Stimulated activated CD8-positive, alpha-beta memory T cell treated with anti-CD3 and anti-CD28 coated beads, Interleukin-15, amount 100 ng/mL, for 1 hour (primary cell): ENCODE results near the gene MRPS27.
A peak's percentile ranks its signal among the peaks of the same experiment; 100 is the strongest.
"Not testable (repeated sequence)": the region's sequence is repeated elsewhere in the genome, so short reads cannot be mapped to it uniquely, and the experiment has no call there.

Experiments
- DNase-seq: peaks from one replicate; pipeline ENCODE4 v3.0.0-alpha.2; 2020; ENCODE audit warnings: low read depth

The MRPS27 gene

DNA sequence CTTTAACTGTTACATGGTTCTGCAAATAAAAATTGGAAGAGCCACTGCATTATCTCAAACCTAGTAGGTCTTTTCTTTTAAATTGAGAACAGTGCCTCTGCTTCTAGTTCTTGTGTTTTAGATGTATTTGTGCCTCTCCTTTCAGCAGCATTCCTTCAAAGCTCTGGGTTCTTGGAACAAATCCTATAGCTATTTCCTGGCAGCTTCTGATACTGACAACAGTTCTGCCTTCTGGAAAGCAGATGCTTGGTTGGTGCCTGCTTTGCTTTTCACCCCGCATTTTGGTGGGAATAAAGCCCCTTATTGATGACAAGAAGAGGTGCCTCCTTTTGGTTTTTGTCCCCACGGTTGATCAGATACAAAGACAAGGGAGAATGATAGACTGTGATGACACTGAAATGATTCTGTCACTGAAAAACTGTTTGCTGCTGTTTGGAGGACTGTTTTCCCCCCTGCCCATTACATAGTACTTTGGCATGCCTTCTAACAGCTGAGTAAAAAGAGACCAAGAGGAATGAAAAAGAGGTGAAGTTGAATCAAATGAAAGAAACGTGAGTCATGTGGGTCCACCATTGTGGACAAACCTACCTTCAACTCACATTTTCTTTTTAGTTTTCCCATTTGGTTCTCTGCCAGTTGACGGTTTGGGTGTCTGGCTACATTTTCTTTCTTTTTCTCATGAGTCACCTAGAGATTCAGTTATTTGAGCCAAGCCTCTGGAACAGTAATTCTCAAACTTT, 5.7 kb upstream of the MRPS27 start:
- DNase-seq: no peak

DNA sequence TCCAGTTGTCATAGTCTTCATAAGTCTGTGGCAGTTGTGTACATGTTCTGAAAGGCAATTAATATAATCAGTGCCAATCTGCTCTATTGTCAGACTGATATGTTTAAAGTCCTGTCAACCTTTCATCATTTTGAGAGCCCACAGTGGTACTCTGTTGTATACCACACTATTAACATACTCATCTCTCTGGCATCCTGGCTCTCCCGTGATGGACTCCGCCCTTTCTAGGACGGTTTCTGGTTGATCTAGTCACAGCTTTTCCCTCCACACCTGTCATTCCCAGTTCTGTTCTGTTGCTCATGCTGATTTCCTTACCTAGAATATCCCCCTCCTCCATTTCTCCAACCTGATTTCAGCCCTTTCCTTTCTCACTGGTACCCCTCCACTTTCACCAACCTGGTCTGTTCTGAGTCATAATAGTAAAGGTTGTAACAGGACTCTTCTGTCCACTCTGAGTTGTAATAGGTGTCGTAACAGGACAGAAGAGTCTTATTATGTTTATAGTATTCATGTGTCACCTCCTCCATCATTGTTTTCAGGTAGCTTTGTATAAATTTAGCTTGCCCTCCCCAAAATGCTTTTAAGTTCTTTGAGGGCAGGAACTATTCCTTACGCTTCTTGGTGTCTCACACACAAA, 4.3 kb upstream of the MRPS27 start:
- no peak for DNase-seq

DNA sequence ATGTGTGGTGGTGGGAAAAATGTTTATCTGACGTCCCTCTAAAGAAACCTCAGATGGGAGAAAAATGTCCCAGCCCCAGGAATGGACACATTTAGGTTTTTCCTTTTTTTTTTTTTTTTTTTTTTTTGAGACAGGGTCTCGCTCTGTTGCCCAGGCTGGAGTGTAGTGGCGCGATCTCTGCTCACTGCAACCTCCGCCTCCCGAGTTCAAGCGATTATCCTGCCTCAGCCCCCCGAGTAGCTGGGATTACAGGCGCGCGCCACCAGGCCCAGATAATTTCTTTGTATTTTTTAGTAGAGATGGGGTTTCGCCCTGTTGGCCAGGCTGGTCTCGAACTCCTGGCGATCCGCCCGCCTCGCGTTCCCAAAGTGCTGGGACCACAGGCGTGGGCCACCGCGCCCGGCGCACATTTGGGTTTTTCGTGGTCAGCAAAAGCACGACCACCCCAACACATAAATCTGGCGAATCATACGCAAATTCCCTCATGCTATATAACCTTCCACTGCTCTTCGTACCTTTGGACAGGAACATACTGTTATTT, 535 bp downstream of the MRPS27 start:
- DNase-seq: not testable (repeated sequence)

DNA sequence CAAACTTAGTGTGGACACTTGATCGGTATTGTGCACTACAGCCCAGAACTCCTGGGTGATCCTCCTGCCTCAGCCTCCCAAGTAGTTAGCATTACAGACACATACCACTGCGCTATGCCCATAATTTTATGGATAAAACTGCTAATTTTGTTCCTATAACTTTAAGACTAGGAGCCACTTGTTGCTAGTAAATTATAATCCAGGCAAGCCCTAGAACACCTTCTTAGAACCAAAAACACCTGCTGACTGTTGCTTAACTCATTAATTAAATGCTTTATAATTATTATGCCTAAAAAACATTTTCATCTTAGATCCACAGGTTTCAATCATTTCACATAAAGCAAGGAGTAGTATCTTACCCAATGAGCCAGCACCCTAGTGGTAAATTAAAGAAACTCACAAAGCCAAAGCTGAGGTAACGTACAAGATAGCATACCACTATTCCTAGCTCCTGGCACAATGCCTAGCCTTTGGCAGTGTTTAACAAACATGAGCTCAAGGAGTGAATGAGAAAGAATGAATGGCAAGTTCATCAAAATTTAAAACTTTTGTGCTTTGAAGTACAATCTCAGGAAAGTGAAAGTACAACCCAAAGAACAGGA, 5.4 kb downstream of the MRPS27 start:
- no peak for DNase-seq

DNA sequence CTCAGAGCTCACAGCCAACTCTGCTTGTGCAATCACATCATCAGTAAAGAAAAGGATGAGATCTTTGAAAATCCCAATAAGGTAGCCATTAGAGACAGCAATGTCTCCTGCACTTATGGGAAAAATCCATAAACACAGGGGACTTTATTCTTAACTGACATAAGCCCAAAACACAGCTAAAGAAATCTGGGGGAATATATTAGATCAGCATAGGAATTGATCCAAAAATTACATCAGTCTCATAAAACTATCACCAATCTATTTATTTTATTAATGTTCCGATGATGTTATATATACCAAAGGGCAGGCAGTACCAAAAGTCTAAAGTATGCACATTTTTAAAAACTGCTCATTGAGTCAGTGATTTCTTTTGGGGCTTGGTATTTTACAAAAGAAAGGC, 6.9 kb downstream of the MRPS27 start:
- no peak for DNase-seq

DNA sequence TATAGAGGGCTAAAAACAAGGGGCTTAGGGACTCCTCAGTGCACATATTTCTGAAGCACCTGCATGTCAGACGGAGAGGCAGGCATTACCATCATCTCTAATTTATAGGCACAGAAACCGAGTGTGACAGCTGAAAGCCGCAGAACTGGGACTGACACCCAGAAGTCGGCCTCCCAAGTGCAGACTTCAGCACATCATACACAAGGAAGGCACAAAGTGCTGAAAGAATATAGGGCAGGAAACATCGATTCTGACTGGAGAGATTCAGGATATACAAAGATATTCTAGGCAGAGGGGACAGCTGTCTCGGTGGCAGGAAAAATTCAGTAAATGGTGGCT, 11.2 kb downstream of the MRPS27 start:
- DNase-seq: no peak

DNA sequence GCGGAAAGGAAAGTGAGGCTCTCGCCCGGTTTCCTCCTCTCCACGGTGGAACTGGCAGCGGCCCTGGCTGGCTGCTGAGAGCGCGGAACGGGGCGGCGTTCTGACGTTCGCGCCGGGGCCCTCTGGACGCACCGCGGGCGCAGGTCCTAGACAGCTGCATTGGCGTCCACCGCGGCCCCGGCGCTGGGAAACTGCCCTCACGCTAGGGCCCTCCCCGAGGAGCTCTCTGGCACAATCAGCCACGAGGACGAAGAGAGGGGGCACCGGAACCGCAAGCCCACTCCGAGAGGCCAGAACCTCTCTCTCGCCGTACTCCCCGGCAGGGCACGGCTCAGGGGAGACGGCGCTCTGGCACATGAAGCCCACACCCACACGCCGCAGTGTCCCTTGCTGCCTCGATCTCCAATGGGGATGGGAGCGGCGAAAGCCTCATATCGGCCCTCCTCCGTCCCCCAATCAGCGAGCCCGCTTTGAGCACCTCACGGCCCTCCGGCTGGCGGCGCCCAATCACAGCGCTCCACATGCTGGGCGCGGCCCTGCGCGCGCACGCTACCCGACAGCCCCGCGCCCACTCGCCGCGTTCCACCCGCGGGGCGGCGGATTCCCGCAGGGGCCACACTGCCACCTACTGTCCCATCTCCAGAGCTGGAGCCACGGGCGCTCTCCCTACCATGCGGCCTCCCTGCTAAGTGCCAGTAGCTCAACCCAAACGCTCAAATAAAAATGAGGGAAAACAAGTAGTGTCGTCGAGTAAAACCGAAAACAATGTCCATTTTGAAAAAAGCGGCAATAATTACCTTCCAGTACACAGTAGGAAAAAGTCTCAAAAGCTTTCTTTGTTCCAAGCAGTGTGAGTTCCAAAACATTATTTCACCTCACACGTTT, 11.8 kb downstream of the MRPS27 start:
- peak; percentile 89 for DNase-seq

DNA sequence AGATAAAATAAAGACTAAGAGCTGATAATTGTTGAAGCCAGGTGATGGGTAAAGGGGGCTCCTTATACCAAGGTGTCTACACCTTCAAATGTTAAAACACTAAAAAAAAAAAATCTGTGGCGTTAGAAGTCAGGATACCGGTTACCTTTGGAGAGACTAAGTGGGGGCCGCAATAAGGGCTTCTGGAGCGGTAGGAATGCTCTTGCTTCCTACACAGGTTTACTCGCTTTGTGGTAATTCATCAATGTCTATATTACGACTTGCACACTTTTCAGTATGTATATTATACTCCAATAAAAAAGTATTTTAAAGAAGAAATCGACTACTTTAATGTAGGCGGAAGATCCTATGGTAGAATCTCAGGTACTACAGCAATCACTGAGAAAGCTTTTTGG, 12.5 kb downstream of the MRPS27 start:
- no peak for DNase-seq

DNA sequence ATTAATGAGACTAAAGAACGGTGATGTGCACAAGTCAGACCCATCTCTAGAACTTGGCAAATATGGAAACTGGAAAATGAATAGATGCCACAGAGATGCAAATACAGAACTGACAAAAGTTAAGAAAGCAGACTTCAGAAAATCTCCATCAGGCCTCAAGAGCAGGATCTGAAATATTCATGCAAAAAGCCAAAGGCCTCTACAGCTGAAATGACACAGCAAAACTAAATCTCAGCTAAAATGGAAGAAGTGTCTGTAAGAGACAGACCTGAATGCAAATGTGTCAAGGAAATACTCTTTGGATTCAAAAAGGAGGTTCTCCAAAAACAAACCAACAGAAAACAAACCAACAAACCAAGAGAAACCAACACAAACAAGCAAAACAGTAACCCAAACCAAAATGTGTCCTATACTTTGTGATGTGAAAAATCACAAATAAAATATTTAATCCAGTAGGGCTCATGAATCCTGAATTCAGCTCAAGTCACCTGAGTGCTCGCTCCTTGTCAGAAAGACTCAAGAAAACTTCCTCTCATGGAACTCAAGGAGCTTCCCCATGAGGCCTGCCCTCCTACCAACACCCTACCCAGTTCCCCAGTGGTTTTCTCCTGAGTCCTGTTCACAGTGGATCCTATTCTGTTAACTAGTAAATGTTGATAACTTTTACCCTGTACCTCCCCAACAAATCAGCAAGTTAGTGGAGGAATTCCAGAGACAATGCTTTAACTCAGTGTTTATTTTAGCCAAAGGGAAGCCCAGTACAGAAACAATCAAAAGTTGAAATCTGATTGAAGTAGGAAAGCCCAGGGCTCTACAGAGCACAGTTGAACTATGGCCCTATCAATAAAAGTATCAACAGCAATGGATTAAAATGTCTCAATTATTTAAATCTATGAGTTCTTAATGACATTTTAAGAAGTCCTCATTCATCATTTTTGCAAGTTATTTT, 14.6 kb downstream of the MRPS27 start:
- no peak for DNase-seq

DNA sequence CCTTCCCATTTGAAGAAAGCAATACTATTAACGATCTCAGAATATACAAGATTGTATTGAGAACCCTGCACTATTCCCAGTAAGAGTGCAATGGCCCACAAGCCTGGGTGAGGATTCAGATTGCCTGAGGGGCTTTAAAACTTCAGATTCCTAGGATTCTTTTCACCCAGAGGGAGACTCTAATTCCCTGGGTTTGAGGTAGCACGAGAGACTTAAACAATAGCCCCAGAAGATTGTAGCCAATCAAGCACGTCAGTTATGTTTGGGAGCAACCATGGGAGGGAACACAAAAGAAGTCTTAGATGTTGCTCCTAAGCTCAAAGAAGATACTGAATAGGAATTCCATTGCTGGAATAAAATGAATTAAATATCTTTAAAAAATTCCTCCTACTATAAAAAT, 17.9 kb downstream of the MRPS27 start:
- DNase-seq: no peak

DNA sequence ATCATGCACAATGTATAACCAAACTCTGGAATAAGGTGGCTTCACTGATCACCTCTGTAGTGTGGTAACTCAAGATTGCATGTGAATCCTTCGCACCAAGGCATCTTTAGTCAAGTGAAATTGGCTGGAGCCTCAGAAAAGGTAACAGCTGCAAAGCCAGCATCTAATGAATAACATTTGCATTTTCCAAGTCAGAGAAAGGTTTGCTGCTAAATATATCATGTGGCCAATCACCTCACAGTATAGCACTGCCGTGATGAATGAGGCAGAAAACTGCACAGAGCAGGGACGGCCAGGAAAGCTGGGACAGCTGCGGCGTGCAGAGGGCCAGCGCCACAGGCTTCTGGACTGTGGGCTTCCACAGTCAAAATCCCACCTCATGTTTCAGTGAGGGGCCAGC, 18.5 kb downstream of the MRPS27 start:
- no peak for DNase-seq

DNA sequence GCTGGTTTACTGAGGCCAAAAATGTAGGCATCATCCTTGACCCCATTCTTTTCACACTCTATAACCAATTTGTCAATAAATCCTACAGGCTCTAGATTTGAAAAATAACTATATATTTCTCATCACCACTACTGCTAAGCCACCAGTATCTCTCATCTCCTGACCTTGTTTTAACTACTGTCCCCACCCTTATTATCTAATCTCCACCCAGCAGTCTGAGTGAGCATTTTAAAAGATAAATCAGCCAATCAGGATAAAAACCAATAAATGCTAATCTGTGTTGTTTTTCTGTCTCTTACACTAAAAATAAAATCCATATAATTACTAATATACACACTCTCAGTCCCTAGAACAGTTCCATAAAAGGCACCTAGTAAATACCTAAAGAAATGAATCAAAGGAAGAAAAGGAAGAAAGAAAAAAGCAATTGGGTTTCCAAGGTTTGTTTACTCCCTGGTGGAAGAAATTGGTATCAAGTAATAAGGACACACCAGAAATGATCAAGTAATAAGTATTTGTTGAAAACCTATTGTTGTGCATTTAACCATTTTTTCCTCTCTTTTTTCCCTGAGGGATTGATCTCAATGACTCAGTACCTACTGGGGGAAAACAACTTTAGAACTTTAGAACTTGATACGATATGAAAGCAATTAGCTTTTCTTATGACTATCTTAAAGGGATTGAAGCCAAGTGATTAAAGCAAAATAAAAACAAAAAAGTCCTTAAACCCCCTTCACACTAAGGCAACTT, 19.3 kb downstream of the MRPS27 start:
- DNase-seq: no peak

DNA sequence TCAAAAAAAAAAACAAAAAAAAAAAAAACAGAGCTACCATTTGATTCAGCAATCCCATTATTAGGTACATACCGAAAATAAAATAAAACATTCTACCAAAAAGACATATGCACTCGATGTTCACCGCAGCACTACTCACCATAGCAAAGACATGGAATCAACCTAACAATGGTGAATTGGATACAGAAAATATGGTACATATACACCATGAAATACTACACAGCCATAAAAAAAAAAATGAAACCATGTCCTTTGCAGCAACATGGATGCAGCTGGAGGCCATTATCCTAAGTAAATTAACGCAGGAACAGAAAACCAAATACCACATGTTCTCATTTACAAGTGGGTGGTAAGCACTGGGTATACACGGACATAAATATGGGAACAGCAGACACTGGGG, 21.3 kb downstream of the MRPS27 start:
- no peak for DNase-seq

DNA sequence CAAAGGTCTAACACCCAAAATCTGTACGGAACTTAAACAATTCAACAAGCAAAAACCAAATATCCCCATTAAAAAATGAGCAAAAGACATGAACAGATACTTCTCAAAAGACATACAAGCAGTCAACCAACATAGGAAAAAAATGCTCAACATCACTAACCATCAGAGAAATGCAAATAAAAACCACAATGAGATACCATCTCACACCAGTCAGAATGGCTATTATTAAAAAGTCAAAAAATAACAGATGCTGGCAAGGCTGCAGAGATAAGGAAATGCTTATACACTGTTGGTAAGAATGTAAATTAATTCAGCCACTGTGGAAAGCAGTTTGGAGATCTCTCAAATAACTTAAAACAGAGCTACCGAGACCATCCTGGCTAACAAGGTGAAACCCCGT, 21.9 kb downstream of the MRPS27 start:
- not testable (repeated sequence) for DNase-seq

DNA sequence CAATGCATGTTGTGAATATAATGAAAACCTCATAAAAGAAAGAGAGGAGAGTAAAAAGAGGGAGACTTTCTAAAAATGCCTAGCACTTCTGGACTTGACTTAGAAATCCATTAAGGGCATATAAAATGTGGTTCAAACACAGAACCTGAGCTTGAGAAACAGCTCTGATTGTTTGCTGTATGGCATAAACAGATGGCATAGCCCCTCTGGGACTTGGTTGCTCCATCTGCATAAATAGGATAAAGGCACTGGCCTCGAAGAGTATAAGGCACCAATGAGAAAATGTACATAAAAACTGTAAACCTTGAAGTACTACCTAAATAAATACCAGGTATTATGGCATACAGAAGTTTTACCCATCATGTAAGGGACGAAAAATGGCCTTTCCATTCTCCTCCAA, 23.8 kb downstream of the MRPS27 start:
- DNase-seq: no peak

DNA sequence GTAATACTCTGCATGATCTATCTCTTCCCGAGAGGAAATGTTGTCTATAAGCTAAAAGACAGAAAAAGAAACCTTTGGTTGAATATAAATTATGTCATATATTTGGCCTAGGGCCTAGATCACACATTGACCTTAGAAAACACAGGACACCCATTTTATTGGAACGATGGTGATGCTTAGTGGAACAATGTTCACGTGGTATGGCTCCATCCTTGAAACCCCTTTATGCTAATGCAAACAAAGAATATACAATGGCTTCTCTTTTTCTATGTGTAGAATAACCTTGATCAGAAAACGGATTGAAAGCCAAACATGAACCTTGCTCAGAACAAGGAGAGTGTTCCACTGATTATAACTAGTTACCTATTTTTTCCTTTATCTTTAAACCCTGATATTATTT, 24.5 kb downstream of the MRPS27 start:
- no peak for DNase-seq

DNA sequence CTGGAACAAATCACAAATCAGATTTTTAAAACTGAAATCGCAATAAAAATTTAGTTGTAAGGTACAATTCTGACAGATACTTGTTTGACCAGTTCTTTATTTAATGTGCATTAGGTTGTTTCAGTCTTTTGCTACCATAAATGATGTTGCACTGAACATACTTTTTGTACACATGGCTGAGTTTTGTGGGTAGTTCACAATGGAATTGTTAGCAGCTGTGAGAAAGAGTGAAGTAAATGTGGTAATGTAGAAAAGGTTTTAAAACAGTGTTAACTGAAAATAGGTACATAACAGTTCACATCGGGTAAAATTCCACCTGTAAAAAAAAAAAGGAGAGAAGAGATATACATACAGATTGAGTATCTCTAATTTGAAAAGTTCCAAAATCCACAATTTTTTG, 25.6 kb downstream of the MRPS27 start:
- no peak for DNase-seq

DNA sequence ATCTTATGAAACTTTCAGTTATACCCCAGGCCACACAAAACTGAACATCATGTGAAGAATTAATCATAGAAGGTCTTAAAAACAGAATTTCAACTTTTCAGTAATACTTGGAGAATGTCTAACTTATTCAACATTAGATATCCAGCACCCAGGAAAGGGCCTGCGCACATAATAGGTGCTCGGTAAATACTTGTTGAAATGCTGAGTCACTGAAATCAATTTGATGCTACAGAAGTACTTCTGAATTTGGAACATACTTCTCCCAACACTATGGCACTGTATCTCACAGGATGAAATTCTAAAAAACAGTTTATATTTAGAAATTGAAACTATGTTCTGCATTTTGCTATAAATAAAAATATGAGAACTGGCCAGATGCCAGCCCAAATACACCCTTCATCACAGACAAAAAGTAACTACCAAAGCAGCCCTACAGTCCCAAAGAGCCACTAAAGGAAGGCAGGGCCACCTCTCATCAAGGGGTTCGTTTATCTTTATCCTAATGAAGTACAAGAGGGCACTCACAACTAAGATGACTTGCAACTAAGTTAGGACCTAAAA, 26.5 kb downstream of the MRPS27 start:
- no peak for DNase-seq

DNA sequence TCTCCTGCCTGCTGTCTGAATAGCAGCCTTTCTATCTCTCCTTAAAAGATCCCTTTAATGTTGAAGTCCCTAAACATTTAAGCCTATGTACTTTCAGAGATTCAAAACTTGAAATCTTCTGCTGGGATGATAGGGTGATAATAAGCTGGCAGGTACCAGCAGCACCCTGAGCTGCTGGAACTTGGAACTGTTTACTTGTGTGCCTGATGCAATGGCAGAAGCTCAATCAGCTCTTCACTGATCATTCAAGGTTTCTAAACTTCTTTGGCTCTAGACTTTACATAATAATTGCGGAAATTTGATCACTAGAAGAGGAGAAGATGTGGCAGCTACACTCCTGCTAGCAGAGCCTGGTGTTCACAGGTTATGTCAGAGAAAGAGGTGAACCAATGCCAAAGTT, 27.6 kb downstream of the MRPS27 start:
- DNase-seq: no peak

DNA sequence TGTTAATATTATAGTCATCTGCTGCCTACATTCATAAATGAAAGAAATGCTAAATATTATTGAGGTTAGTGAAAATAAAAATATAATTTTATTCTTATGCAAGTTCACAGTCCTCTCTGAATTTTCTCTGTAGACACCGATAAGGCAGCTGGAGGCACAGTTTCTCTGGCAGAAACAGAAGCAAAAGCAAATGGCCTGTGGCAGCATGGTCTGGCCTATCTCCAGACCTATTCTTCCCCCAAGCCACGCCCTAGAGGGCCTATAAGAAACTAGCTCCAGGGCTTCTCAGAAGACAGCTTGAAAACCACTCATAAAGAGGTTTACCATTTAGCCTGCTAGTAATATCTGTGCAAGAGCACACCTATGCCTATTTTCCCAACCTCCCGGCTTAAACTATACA, 28.4 kb downstream of the MRPS27 start:
- no peak for DNase-seq
